GM06990 (cell line): Measurements from ENCODE around the gene E2F1.

ENCODE experiments used
- DNase-seq: peaks from one replicate; pipeline ENCODE4 v3.0.0-alpha.2; 2011; ENCODE audit not compliant: insufficient read length; ENCODE audit errors: extremely low read depth
- H3K27me3 ChIP-seq: replicated peaks from 2 replicates; pipeline ENCODE4 v1.6.0; 2011; ENCODE audit warnings: low read length; ENCODE audit not compliant: control insufficient read depth, insufficient read depth
- H3K36me3 ChIP-seq: 2 replicates; pipeline ENCODE4 v1.5.1; 2011; ENCODE audit warnings: low read length; ENCODE audit not compliant: control insufficient read depth, insufficient read depth
- H3K4me3 ChIP-seq: replicated peaks from 2 replicates; pipeline ENCODE4 v1.5.1; 2011; ENCODE audit warnings: low read depth, mild to moderate bottlenecking, control low read depth, low read length
- TF ChIP-seq, protein P1 (sequence below): IDR thresholded peaks from 2 replicates; pipeline ENCODE4 v1.5.1; 2011; ENCODE audit warnings: low read length, control low read depth, mild to moderate bottlenecking, inconsistent platforms; ENCODE audit not compliant: insufficient read depth, poor library complexity, severe bottlenecking

E2F1 gene, protein sequence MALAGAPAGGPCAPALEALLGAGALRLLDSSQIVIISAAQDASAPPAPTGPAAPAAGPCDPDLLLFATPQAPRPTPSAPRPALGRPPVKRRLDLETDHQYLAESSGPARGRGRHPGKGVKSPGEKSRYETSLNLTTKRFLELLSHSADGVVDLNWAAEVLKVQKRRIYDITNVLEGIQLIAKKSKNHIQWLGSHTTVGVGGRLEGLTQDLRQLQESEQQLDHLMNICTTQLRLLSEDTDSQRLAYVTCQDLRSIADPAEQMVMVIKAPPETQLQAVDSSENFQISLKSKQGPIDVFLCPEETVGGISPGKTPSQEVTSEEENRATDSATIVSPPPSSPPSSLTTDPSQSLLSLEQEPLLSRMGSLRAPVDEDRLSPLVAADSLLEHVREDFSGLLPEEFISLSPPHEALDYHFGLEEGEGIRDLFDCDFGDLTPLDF

DNA sequence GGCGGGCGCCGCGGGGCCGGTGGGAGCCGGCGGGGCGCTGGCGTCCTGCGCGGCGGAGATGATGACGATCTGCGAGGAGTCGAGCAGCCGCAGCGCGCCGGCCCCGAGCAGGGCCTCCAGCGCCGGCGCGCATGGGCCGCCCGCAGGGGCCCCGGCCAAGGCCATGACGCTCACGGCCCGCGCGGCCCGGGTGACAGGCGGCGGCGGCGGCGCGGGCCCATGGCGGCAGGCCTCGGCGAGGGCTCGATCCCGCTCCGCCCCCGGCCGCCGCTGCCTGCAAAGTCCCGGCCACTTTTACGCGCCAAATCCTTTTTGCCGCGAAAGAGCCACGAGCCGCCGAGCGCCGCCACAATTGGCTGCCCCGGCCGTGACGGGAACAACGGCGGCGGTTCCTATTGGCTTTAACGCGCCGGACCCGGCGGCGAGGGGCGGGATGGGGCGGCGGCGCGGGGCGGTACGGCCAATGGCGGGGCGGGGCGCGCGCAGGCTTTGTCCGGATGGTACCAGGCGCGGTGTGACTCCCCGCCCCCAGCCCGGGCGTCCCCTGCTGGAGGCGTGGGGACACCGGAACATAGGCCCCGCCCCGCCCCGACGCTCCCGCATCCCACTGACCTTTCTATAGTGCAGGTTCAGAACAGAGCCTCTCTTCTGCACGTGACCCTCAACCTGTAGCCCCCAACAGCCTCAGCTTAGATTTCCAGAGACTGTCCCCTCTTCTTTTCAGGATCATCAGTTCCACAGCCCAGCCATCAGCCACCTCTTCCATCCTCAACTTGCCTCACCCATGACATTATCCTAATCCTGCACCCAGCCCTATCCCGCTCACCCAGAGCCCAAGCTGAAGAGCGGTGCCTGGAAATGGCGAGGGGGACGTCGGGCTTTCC, at the start of gene E2F1:
TSS of gene E2F1 (minus strand) at position 286 of the 884 bp plus-strand sequence. CDS start at position 165, 121 bp downstream.
- TF ChIP-seq, protein P1, sequence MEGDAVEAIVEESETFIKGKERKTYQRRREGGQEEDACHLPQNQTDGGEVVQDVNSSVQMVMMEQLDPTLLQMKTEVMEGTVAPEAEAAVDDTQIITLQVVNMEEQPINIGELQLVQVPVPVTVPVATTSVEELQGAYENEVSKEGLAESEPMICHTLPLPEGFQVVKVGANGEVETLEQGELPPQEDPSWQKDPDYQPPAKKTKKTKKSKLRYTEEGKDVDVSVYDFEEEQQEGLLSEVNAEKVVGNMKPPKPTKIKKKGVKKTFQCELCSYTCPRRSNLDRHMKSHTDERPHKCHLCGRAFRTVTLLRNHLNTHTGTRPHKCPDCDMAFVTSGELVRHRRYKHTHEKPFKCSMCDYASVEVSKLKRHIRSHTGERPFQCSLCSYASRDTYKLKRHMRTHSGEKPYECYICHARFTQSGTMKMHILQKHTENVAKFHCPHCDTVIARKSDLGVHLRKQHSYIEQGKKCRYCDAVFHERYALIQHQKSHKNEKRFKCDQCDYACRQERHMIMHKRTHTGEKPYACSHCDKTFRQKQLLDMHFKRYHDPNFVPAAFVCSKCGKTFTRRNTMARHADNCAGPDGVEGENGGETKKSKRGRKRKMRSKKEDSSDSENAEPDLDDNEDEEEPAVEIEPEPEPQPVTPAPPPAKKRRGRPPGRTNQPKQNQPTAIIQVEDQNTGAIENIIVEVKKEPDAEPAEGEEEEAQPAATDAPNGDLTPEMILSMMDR = peak; percentile 18
- Histone ChIP-seq H3K4me3 (peak within 1 kb of the TSS; percentile 71), H3K36me3 (no peaks in the 10 kb centered on the region), H3K27me3 (no peaks in the 10 kb centered on the region)
- peak; percentile 96 for DNase-seq

DNA sequence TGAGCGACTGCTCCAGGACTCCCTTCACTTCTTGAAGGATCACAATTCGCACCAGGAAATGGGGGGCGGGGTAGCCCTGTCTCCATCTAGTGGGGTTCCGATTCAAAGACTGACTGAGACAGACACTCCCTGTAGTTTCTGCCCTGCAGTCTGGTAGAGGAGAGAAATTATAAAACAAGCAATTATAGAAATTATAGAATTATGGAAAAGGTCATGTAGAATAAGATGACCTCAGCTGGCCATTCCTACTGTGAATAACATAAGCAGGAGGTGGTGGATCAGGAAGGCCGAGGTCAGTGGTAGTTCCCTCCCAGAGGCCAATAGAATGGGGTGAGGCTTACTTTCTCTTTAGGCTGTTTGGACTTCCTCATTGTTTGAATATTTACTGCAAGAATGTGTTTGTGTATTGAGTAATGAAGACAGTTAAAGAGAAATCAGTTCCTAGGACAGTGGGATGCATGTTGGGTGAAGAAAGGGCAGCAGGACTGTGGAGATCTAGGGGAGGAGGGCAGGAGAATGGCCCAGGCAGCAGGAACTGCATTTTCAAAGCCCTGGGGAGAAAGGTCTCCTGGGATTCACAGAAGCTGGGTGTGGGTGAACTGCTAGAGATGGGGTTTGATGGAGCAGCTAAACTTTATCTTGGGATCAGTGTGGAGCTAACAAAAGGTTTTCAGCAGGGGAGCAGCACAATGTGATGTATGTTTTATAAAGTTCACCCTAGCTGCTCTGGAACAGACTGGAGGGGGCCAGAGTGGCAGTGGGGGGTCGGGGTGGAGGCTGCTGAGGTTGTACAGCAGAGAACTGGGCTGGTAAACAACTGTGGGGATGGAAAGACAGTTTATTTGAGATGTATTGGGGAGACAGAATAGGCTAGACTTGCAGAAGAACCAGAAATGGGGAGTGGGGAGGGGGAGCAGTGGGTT, 47.7 kb upstream of the E2F1 start:
- Histone ChIP-seq H3K27me3 (no peaks in the 10 kb centered on the region), H3K36me3 (no peaks in the 10 kb centered on the region), H3K4me3 (peak overlapping the region; percentile 70)
- TF ChIP-seq, protein P1 = no peak
- DNase-seq = peak; percentile 37

DNA sequence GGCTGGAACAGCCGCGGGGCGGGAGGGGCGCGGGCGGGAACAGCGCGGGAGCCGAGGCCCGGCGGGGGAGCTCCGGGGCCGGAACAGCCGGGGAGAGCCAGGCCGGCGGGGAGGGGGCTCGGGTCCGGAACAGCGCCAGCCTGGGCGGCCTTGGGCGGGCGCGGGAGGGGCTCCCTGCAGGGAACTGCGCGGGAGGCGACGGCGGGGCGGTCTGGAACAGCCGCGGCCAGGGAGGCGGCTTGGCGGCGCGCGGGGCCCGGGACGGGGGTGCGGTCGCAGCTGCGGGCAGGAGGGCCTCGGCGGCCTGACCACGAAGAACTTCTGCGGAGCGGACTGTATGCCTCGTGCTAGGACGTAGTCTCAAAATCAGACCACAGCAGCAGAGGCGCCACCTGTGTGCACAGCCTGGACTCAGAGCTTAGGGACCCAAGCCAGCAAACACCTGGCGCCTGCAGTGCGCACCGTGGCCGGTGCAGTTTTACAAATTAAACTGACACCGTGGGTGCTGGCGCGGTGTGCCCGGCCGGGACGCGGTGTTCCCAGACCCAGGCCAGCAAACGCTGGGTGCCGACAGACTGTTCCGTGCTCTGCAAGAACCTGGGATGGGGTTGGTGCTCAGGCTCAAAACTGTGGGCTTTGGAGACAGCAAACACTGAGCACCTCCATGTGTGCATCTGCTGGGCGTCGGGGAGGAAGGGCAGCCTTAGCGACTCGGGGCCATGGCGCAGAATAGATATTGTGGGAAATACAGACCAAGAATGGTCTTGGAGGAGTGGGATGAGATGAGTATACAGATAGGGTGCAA, 46.2 kb upstream of the E2F1 start:
- no peaks in the 10 kb centered on the region for H3K36me3 ChIP-seq
- H3K27me3 ChIP-seq = no peaks in the 10 kb centered on the region
- TF ChIP-seq, protein P1 = peak; percentile 22
- H3K4me3 ChIP-seq = peak overlapping the region; percentile 70
- DNase-seq = no peak

DNA sequence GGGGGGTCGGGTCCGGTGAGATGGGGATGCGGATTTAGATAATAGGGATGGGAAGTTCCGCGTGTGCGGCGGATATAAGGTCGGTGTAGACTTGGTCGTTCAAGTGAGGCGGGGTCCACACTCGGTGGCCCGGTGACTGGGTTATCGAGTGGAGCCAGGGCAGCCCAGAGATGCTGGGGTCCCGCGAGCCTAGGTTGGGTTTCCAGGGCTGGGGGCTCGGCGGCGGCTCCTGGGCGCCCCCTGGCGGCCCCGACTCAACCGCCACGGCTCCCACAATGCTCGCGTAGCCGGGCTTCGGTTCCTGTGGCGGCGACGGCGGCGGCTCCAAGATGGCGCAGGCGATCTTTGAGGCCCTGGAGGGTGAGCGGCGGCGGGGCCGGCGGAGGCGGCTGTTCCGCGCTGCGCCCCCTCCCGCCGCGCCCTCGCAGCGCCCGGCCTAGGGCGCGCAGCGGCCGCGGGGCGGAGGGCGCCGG, 45.5 kb upstream of the E2F1 start, which contains the start of gene ZNF341:
TSS of gene ZNF341 (plus strand) at position 304 of the 473 bp plus-strand sequence. CDS start at position 330, 26 bp downstream.
- peak within 1 kb of the TSS; percentile 72 for H3K4me3 ChIP-seq
- TF ChIP-seq, protein P1 = peak; percentile 86
- no peaks in the 10 kb centered on the region for H3K36me3 ChIP-seq
- no peaks in the 10 kb centered on the region for H3K27me3 ChIP-seq
- peak; percentile 93 for DNase-seq
